ENCODE data around the gene ZNF837. TPM values are rescaled to one million over a fixed set of nuclear protein-coding genes. Genes with fewer than 3 reads are reported as not detected.

Gene ZNF837
- total and polyA plus RNA-seq, 2 of the 13 experiments (the other 11 are each of a cell fraction or from before 2014, with no cell fraction given) = 0.29 to 1.3 TPM

DNA sequence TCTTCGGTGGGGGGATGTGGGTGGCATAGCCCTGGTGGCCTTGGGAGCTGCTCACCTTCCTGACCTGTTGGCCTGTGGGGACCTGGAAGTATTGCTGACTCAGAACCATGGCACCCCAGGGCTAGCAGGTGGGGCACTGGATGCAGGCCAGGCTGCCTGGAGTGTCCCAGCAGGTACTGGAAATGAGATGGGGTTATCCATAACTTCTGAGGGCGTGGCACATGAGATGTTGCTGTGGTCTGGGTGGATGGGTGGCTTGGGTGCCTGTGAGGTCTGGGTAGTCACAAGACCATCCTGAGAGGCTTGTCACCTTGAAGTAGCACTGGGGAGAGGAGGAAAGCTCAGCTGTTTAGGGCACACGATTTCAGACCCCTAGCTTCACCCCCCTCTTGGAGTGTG is 14.0 kb upstream of the ZNF837 start (continued):
- TF ChIP-seq HNRNPK (IDR thresholded peaks at IDR 0.05; ENCODE audit: low read depth, low read length, poor library complexity, severe bottlenecking) = no peak
- no peak for TF ChIP-seq TAF15 (IDR thresholded peaks at IDR 0.05; ENCODE audit: low read depth, low read length, poor library complexity, severe bottlenecking)
- peak; percentile 38 to 60; a peak in 3 of 4 replicates for TF ChIP-seq MAFK (conservative IDR thresholded peaks at IDR 0.05 in 1 of 2, IDR thresholded peaks at IDR 0.05 in 1 of 2; ENCODE audit: low read length in 2 of 2)

- intact Hi-C loops (cut with micrococcal nuclease; ENCODE audit: unreplicated experiment) = no loop called here
- Histone ChIP-seq H2AFZ (ENCODE audit: low read length) (no peak overlapping the region), H3K27me3 (ENCODE audit: control insufficient read depth in 1 of 2, insufficient read depth in 2 of 2, low read length in 2 of 2) (no peaks in the 10 kb centered on the region), H3K4me3 (replicated peaks in 1 of 3; ENCODE audit: insufficient read depth in 1 of 3, low read depth in 2 of 3, low read length in 3 of 3) (no peak overlapping the region), H3K9ac (ENCODE audit: insufficient read depth, low read depth, low read length) (no peak overlapping the region), H3K4me1 (ENCODE audit: insufficient read depth, low read length) (peaks cover 22% of the 10 kb centered on the region), H3K9me3 (ENCODE audit: low read length) (no peaks in the 10 kb centered on the region), H3K27ac (ENCODE audit: extremely low read length, insufficient read depth, low read length) (no peak overlapping the region), H3K79me2 (ENCODE audit: insufficient read depth, low read length) (peaks cover 23% of the 10 kb centered on the region), H3K36me3 (replicated peaks in 1 of 2; ENCODE audit: control insufficient read depth in 1 of 2, insufficient read depth in 2 of 2, low read length in 2 of 2) (peaks cover 12 to 53% of the 10 kb centered on the region in 2 experiments), H4K20me1 (ENCODE audit: insufficient read depth, low read length) (peaks cover 37% of the 10 kb centered on the region), H3K4me2 (ENCODE audit: low read depth, low read length) (no peak overlapping the region)
- no peak for FAIRE-seq
- in situ Hi-C loops (cut with HindIII; ENCODE audit: extremely low pct_ligation_motif_present, low pct_unique_long_range_greater_than_20kb) = no loop called here
- TF ChIP-seq NR2F1 (CRISPR knock-in tag; IDR thresholded peaks at IDR 0.05) (no peak), ZBTB40 (IDR thresholded peaks at IDR 0.05) (no peak), ZBTB40 (CRISPR knock-in tag; IDR thresholded peaks at IDR 0.05) (no peak), RBFOX2 (IDR thresholded peaks at IDR 0.05; ENCODE audit: low read depth, low read length) (peak; percentile 27; the same call in 1 of the 2 replicates)
- TF ChIP-seq, protein P1, sequence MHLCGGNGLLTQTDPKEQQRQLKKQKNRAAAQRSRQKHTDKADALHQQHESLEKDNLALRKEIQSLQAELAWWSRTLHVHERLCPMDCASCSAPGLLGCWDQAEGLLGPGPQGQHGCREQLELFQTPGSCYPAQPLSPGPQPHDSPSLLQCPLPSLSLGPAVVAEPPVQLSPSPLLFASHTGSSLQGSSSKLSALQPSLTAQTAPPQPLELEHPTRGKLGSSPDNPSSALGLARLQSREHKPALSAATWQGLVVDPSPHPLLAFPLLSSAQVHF (CRISPR knock-in tag; IDR thresholded peaks at IDR 0.05) = no peak
- TF ChIP-seq, protein P2, sequence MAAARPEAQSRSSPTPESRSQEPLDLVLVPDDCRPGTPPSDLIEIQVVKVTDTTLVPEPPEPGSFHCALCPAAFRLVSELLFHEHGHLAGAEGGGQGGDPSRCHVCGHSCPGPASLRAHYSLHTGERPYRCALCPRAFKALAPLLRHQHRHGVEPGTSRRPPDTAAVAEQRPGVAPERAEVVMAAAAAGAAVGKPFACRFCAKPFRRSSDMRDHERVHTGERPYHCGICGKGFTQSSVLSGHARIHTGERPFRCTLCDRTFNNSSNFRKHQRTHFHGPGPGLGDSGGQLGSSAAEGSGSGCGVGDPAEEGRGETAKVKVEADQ (CRISPR knock-in tag; IDR thresholded peaks at IDR 0.05; ENCODE audit: borderline replicate concordance) = no peak
- TF ChIP-seq, protein P3, sequence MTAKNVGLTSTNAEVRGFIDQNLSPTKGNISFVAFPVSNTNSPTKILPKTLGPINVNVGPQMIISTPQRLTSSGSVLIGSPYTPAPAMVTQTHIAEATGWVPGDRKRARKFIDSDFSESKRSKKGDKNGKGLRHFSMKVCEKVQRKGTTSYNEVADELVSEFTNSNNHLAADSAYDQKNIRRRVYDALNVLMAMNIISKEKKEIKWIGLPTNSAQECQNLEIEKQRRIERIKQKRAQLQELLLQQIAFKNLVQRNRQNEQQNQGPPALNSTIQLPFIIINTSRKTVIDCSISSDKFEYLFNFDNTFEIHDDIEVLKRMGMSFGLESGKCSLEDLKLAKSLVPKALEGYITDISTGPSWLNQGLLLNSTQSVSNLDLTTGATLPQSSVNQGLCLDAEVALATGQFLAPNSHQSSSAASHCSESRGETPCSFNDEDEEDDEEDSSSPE (CRISPR knock-in tag; IDR thresholded peaks at IDR 0.05) = no peak
- DNase-seq (ENCODE audit: low spot score) = no peak
- 97% methylated on average over 4 of the region's 4 CpGs for WGBS (ENCODE audit: low lambda C conversion rate)
- POLR2A ChIA-PET = no interaction called here
- BruUV-seq (replicated peaks) = no TSS peak
- CTCF ChIA-PET (ENCODE audit: low intra/inter-chr PET ratio, low total read pairs) = no interaction called here
- ATAC-seq = no peak
Measured at GRCh38 chr19:58393725-58394033, 12.8 kb upstream of the ZNF837 start.
